Uterus (tissue), 4 donors: ENCODE results near the gene TADA2B. TPM values are rescaled to one million over a fixed set of nuclear protein-coding genes. Genes with fewer than 3 reads are reported as not detected.

Experiments
- DNase-seq, 2 donors: peaks; one replicate each; pipeline ENCODE4 v3.0.0-alpha.2; 2019 to 2020
- H3K27ac ChIP-seq, 2 donors: fragments of 200-600 bp; sonication (generic); 1 replicate in 1 of 2; 2 replicates in 1 of 2; pipeline ENCODE4 v1.5.1; 2016 to 2018
- H3K27me3 ChIP-seq, 2 donors: fragments of 200-600 bp; sonication (generic); one replicate each; pipeline ENCODE4 v1.5.1; 2018 to 2019; ENCODE audit warnings: control low read depth in 1 of 2
- H3K36me3 ChIP-seq, 2 donors: fragments of 200-600 bp; sonication (generic); one replicate each; pipeline ENCODE4 v1.5.1; 2019; ENCODE audit warnings: control low read depth in 1 of 2
- H3K4me1 ChIP-seq, 2 donors: fragments of 200-600 bp; sonication (generic); one replicate each; pipeline ENCODE4 v1.5.1; 2018 to 2019; ENCODE audit warnings: control low read depth in 1 of 2
- H3K4me3 ChIP-seq, 2 donors: fragments of 200-600 bp; sonication (generic); 1 replicate in 1 of 2; 2 replicates in 1 of 2; pipeline ENCODE4 v1.5.1; 2018 to 2019; ENCODE audit warnings: mild to moderate bottlenecking in 1 of 2
- H3K9me3 ChIP-seq, 2 donors: fragments of 200-600 bp; sonication (generic); one replicate each; pipeline ENCODE4 v1.5.1; 2019; ENCODE audit warnings: control low read depth in 1 of 2
- POLR2A ChIP-seq, 2 donors: fragments of 450-650 bp; IDR thresholded peaks; one replicate each; pipeline ENCODE4 v1.6.1; 2016; ENCODE audit warnings: antibody characterized with exemption in 2 of 2, mild to moderate bottlenecking in 1 of 2, moderate library complexity in 1 of 2
- intact Hi-C: fragments of 100-400 bp; cut with DNase I; formaldehyde crosslinking; loops from one replicate; pipeline ENCODE4 v1.15.1; 2023; ENCODE audit warnings: low total_unique reads
- total RNA-seq, 4 donors: library from RNA; depleted of rRNA in 3 of 4; stranded (reverse); fragments of >200 nt in 3 of 4; gene quantifications; one replicate each; pipeline versions ENCODE4 v1.1.0 to v1.2.4, GENCODE V29; 2014 to 2023
- TF ChIP-seq, protein P1 (sequence below), 4 experiments: fragments of 200-600 bp in 2 of 4; fragments of 450-650 bp in 2 of 4; sonication (generic) in 2 of 4; IDR thresholded peaks; one replicate each; pipeline ENCODE4 v1.5.1; 2016 to 2019; ENCODE audit warnings: antibody characterized with exemption in 4 of 4, mild to moderate bottlenecking in 2 of 4, moderate library complexity in 1 of 4
- donor health status: DM: yes; HTN: yes; CAD: no.

The TADA2B gene
- total RNA-seq, 4 donors from 2014 or later, result 14.1 to 24.0 (median 21.1) TPM

DNA sequence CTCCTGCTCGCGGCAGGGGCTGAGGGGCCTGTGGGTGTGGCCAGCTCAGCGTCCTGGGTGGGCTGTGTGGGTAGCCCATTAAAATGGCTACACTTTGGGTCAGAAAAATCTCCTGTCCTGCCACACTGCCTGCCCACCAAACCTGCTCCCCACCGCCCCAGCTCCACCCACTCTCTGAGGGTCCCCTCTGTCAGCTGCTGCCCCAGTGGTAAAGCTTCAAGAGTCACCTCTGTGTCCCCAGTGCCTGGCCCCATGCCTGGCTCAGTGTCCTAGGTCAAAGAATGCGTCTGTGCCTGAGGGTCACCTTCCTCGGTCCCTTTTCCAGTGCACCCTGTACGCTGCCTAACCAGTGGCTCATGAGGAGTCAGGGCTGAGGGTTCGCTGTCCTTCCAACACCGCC lies 24.9 kb upstream of the TADA2B start:
- no peak overlapping the region for H3K4me3 ChIP-seq
- no peak for TF ChIP-seq POLR2A (IDR thresholded peaks at IDR 0.05)
- TF ChIP-seq, protein P1, sequence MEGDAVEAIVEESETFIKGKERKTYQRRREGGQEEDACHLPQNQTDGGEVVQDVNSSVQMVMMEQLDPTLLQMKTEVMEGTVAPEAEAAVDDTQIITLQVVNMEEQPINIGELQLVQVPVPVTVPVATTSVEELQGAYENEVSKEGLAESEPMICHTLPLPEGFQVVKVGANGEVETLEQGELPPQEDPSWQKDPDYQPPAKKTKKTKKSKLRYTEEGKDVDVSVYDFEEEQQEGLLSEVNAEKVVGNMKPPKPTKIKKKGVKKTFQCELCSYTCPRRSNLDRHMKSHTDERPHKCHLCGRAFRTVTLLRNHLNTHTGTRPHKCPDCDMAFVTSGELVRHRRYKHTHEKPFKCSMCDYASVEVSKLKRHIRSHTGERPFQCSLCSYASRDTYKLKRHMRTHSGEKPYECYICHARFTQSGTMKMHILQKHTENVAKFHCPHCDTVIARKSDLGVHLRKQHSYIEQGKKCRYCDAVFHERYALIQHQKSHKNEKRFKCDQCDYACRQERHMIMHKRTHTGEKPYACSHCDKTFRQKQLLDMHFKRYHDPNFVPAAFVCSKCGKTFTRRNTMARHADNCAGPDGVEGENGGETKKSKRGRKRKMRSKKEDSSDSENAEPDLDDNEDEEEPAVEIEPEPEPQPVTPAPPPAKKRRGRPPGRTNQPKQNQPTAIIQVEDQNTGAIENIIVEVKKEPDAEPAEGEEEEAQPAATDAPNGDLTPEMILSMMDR (IDR thresholded peaks at IDR 0.05), result no peak
- H3K36me3 ChIP-seq, result no peaks in the 10 kb centered on the region
- H3K4me1 ChIP-seq, result no peaks in the 10 kb centered on the region
- H3K27ac ChIP-seq, result no peak overlapping the region
- no peaks in the 10 kb centered on the region for H3K27me3 ChIP-seq
- H3K9me3 ChIP-seq, result no peaks in the 10 kb centered on the region
- DNase-seq, result no peak
- intact Hi-C loops, result no loop called here

DNA sequence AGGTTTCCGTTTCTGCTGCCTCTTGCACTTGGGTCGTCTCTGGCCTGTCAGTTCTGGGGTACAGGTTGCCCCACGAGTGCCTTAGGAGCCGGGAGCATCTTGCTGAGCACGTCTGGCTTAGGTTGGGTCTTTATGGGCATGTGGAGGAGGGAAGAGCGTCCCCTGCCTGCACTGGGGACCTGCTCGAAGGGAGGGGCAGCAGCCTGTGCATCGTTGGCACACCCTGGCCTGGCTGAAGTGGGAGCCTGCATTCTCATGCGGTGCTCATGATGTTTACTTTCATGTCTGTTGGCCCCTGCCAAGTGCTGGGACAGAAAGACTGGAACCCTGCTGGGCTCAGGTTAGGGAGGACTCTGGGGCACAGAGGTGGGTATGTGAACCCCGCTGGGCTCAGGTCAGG lies 23.8 kb upstream of the TADA2B start:
- no peaks in the 10 kb centered on the region for H3K9me3 ChIP-seq
- TF ChIP-seq, protein P1 (IDR thresholded peaks at IDR 0.05), result no peak
- no peak for TF ChIP-seq POLR2A (IDR thresholded peaks at IDR 0.05)
- DNase-seq, result no peak
- intact Hi-C loops, result no loop called here
- no peak overlapping the region for H3K27ac ChIP-seq
- H3K27me3 ChIP-seq, result no peaks in the 10 kb centered on the region
- H3K36me3 ChIP-seq, result no peaks in the 10 kb centered on the region
- H3K4me3 ChIP-seq, result no peak overlapping the region
- H3K4me1 ChIP-seq, result no peaks in the 10 kb centered on the region

DNA sequence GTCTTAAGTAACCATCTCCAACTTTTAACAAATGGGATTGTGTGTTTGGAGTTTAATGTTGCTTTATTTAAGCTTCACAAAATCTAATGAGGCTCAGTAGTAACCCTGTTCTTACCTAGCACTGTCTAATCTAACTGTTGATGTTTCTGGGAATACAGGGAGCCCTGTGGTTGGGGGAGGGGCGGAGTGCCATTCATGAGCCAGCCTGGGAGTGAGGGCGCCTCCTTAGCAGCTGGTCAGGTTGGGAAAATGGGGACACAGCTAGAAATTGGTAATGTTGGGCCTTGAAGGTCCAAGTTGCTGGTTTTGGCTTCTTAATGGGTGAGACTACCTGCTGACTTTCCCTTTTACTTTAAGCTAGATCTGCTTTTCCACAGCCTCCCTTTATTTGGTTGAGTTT lies 22.9 kb upstream of the TADA2B start:
- Histone ChIP-seq H3K4me1 (no peaks in the 10 kb centered on the region), H3K27me3 (no peaks in the 10 kb centered on the region), H3K27ac (no peak overlapping the region), H3K36me3 (no peaks in the 10 kb centered on the region), H3K9me3 (no peaks in the 10 kb centered on the region), H3K4me3 (no peak overlapping the region)
- TF ChIP-seq, protein P1 (IDR thresholded peaks at IDR 0.05), result no peak
- no peak for TF ChIP-seq POLR2A (IDR thresholded peaks at IDR 0.05)
- intact Hi-C loops, result no loop called here
- DNase-seq, result no peak

DNA sequence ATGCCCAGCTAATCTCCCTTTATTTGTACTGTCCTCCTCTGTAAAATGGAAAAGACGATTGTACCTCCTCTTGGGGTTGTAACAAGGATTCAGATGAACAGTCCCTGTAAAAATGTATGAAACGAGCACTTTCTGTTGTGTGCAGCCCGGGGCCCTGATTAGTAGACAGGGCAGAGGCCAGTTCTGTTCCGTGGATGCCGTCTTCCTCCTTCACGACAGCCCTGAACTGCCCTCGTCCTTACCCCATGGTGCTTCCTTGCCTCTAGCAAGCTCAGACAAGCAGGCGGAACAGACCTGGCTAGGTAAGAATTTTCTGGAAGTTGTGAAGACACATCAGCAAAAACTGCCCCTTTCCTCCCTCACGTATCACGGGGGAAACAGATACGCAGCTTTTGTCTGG lies 22.3 kb upstream of the TADA2B start:
- Histone ChIP-seq H3K9me3 (no peaks in the 10 kb centered on the region), H3K27me3 (no peaks in the 10 kb centered on the region), H3K36me3 (no peaks in the 10 kb centered on the region), H3K4me1 (no peaks in the 10 kb centered on the region), H3K4me3 (no peak overlapping the region), H3K27ac (no peak overlapping the region)
- no peak for DNase-seq
- no peak for TF ChIP-seq POLR2A (IDR thresholded peaks at IDR 0.05)
- TF ChIP-seq, protein P1 (IDR thresholded peaks at IDR 0.05), result no peak
- intact Hi-C loops, result no loop called here

DNA sequence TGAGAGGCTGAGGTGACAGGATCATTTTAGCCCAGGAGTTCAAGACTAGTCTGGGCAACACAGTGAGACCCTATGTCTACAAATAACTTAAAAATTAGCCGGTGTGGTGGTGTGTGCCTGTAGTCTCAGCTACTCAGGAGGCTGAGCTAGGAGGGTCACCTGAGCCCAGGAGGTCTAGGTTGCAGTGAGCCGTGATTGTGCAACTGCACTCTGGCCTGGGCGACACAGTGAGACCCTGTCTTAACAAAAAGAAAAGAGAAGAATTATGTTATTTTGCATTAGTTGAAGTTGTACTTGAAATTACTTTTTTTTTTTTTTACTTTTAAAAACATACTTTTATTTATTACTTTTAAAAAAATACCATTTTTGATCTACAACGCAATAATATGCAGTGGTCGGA lies 21.8 kb upstream of the TADA2B start:
- TF ChIP-seq, protein P1 (IDR thresholded peaks at IDR 0.05), result no peak
- no peak for TF ChIP-seq POLR2A (IDR thresholded peaks at IDR 0.05)
- Histone ChIP-seq H3K4me1 (no peaks in the 10 kb centered on the region), H3K9me3 (no peaks in the 10 kb centered on the region), H3K27ac (no peak overlapping the region), H3K27me3 (no peaks in the 10 kb centered on the region), H3K4me3 (no peak overlapping the region), H3K36me3 (no peaks in the 10 kb centered on the region)
- DNase-seq, result no peak
- intact Hi-C loops, result no loop called here
